Measurements from ENCODE around the gene PSMD2.

The PSMD2 gene

DNA sequence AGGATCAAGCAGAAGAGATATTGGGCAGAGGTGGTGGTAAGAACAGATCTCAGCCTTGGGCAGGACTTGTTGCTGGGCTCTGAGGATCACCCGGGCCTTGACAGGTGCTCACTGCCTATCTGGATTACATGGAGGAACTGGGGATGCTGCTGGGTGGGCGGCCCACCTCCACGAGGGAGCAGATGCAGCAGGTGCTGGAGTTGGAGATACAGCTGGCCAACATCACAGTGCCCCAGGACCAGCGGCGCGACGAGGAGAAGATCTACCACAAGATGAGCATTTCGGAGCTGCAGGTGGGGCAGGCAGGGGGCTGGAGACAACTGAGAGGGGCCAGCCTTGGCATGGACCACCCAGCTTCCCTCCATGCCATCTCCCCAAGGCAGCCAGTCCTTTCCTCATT, 15.4 kb upstream of the PSMD2 start:
- DNase-seq, result no peak

DNA sequence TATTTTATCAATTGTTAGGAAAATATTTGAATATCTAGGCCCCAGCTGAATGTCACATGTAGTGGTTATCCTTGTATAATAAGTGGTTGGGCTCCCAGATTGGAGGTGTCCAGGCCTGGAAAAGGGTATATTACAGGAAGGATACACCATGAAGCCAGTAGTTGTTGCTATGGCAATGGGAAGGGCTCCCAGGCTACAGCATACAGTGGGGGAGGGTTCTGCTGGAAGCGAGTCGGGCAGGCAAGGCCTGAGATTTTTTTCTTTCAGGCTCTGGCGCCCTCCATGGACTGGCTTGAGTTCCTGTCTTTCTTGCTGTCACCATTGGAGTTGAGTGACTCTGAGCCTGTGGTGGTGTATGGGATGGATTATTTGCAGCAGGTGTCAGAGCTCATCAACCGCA, 14.3 kb upstream of the PSMD2 start:
- peak; percentile 48 for DNase-seq

GRCh38 chr3:184289426-184289938, 9.6 kb upstream of the PSMD2 start:
- peak; percentile 79 for DNase-seq

DNA sequence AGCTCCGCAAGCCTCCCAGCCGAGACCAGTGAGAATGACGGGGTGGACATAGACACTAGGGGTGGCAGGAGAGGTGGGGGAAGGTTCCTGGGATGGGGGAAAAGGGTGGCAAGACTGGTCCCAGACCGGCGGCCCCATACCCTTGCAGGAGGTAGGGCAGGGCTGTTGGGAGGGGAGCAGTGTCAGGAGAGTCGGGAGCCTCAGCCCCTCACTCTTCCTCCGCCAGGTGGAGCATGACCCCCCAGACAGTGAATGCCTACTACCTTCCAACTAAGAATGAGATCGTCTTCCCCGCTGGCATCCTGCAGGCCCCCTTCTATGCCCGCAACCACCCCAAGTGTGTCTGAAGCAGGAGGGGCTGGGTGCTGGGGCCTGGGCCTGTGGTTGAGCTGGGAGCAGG, 8.7 kb upstream of the PSMD2 start:
- no peak for DNase-seq

DNA sequence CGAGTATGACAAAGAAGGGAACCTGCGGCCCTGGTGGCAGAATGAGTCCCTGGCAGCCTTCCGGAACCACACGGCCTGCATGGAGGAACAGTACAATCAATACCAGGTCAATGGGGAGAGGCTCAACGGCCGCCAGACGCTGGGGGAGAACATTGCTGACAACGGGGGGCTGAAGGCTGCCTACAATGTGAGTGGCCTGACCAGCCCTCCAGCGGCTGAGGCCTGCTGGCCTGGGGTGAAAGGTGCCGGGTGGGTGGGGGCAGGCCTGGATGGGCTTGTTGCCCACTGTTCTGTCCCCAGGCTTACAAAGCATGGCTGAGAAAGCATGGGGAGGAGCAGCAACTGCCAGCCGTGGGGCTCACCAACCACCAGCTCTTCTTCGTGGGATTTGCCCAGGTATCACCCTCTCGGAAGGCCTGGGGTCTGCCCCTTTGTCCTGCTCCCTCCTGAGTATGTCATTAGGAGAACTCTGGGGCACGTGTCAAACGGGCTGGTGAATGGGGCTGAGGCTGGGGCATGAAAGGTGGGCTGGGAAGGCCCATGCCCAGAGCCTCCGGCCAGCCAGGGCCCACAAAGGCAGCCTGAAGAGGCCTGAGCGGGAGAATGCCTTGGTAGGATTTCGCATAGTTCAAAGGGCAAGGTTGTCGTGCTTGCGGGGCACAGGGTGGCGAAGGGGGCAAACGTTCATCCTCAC, 7.8 kb upstream of the PSMD2 start:
- DNase-seq, result no peak

DNA sequence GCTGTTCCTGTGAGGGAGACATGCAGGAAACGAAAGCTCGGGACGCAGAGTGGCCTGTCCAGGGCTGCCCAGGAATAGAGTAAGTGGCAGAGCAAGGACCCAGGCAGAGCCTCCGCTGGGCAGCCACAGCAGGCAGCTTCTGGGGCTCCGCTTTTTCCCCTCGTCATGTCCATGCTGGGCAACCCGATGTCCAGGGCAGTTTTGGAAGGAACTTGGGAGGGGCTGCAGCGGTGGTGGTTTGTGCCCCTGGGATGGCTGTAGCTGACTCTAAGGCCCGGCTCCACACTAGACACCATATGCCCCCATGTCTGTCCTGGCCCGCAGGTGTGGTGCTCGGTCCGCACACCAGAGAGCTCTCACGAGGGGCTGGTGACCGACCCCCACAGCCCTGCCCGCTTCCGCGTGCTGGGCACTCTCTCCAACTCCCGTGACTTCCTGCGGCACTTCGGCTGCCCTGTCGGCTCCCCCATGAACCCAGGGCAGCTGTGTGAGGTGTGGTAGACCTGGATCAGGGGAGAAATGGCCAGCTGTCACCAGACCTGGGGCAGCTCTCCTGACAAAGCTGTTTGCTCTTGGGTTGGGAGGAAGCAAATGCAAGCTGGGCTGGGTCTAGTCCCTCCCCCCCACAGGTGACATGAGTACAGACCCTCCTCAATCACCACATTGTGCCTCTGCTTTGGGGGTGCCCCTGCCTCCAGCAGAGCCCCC, 7.1 kb upstream of the PSMD2 start:
- DNase-seq, result no peak

DNA sequence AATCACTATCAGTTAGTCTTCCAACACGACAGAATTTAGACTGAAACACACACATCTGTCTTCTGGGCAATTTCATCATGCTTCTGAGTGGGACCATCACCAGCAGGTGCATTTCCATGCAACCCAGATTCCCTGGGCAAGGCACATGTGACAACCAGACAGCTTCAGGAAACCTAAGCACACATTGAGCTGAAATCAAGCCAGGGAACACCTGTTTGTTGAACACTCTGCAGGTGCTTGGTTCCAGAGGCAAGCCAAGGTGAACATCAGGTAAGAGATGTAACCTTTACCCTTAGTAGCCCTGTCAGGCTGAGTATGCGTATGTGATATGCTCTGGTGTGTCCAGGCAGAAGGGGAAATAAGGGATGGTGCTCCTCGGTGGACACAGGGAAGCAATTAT, 3.3 kb upstream of the PSMD2 start:
- no peak for DNase-seq

GRCh38 chr3:184296616-184297015, 2.4 kb upstream of the PSMD2 start:
- DNase-seq, result no peak

- DNase-seq, result no peak
Measured at GRCh38 chr3:184299488-184300377, 692 bp downstream of the PSMD2 start.

DNA sequence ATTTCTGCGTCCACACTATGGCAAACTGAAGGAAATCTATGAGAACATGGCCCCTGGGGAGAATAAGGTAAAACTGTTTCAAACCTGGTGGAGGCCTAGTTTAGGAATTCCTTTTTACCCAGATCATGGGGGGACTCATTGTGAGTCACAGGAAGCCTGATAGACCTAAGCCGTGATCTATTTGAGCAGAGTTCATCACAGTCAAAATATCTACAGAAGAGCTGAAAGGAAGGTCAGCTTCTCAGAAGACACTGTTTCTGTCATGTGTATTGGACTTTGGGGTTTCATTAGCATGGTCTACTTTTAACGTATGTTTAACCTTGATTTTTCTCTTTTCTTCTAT, 1.3 kb downstream of the PSMD2 start:
- no peak for DNase-seq

DNA sequence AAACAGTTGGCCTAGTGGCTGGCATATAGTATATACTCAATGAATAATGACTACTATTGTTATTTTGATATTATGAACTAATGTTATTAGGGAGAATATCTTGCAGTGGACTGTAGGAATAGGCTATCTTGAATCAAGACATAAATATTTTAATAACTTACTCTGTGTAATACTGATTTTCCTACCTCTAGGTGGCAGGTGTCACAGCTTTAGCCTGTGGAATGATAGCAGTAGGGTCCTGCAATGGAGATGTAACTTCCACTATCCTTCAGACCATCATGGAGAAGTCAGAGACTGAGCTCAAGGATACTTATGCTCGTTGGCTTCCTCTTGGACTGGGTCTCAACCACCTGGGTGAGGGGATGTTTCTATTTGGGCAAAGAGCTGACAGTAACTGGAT, 6.5 kb downstream of the PSMD2 start:
- no peak for DNase-seq

DNA sequence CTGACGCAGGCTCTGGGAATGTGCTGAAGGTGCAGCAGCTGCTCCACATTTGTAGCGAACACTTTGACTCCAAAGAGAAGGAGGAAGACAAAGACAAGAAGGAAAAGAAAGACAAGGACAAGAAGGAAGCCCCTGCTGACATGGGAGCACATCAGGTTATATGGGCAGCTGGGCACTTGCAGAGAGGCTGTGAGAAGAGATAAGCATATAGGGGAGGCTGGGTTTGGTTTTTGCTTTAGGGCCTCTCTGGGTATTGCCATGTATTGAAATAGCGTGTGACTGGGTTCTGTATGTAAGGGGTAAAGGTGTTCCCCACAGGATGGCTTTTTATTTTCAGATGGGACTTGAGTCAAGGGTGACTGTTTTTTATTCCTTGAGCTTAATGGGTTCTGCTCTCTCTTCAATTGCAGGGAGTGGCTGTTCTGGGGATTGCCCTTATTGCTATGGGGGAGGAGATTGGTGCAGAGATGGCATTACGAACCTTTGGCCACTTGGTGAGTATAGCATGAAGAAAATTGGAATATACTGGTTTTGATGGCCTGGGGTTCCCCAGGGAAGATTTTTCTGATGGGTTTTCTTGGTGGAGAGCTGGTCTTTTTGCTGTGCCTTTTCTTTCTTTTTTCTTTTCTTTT, 7.4 kb downstream of the PSMD2 start:
- DNase-seq, result no peak

- DNase-seq, result no peak
Measured at GRCh38 chr3:184307915-184308314, 8.9 kb downstream of the PSMD2 start.

DNA sequence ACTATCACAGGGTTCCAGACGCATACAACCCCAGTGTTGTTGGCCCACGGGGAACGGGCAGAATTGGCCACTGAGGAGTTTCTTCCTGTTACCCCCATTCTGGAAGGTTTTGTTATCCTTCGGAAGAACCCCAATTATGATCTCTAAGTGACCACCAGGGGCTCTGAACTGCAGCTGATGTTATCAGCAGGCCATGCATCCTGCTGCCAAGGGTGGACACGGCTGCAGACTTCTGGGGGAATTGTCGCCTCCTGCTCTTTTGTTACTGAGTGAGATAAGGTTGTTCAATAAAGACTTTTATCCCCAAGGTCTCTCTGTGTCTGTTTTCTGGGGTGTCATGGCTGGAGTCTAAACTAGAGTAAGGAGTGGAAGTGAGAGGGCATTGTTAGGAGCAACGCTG, 9.7 kb downstream of the PSMD2 start:
- no peak for DNase-seq

GRCh38 chr3:184311633-184312032, 12.6 kb downstream of the PSMD2 start:
- DNase-seq, result no peak

- DNase-seq, result peak; percentile 95
Measured at GRCh38 chr3:184314363-184314699, 15.3 kb downstream of the PSMD2 start, which contains the start of gene EIF4G1. TSS of gene EIF4G1 (plus strand) at chr3:184314606. CDS start at chr3:184315797, 1,191 bp downstream.

DNA sequence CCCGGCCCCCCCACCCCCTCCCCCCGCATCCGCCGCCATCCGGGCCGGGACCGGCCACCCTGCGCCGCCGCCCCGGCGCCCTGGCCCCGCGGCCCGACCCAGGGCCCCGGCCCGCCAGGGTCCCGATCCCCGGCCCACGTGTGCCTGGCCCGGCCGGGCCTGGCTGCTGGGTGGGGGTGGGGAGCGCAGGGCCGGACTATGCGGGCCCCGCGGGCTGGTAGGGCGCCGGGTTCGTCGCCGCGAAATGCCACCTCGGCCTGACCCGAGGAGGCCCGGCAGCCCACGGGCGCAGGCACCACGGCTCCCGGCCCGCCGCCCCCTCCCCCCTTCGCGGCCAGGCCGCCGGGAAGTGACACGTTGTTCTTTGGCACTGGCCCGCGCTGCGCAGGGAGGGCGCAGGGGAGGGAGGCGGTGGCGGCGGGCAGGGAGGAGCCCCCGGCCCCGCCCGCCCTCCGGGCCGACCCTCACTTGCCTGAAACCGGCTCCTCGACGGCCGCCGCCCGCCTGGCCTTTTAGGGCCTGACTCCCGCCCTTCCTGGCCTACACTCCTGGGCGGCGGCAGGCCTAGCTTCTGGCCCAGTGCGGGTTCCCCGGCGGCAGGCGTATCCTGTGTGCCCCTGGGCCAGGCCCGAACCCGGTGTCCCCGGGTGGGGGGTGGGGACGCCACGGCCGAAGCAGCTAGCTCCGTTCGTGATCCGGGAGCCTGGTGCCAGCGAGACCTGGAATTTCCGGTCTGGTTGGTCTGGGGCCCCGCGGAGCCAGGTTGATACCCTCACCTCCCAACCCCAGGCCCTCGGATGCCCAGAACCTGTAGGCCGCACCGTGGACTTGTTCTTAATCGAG, 15.9 kb downstream of the PSMD2 start:
- peak; percentile 65 for DNase-seq

DNA sequence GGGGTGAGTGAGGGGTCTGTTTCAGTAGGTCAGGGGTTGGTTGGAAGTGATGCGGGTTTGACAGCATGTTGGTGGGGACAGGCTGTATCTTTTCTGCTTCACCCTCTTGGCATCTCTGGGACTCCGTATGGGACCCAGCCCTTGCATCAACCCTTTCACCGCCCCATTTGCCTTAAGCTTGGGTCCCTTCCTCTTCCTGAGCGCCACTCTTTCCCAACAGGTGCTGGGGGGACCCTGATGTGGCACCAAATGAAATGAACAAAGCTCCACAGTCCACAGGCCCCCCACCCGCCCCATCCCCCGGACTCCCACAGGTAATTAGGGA, 16.5 kb downstream of the PSMD2 start:
- DNase-seq, result no peak

DNA sequence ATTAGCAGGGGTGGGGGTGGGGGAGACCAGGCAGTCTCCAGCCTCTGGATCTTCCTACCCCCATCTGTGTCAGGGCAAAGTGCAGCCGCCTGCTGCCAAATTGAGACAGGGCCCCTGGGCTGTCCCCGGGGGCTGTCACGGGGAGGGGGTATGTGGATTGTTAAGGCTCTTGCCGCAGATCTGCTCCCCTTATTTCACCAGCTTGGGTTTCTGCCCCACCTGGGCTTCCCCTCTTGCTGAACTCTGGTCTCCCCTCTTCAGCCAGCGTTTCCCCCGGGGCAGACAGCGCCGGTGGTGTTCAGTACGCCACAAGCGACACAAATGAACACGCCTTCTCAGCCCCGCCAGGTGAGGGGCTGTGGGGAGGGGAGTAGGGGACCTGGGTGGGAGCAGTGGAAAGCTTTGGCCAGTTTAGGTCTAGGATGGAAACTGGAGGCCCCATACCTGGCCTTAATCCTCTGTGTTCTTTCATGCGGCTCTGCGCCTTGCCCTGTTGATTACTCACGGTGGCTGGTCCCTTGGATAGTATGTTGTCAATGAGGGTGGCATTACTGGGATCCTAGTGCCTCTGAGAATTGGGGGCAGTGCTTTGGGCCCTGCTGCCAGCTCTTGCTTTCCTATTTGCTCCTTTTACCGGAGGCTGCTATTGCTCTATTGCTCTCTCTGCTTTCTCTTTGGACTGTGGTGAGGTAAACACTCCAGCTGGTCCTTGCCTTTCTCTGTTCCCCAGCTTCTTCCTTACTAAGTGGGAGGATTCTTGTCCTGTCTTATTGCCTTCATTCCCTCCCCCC, 17.0 kb downstream of the PSMD2 start:
- DNase-seq, result no peak

- DNase-seq, result no peak
Measured at GRCh38 chr3:184316792-184317191, 17.8 kb downstream of the PSMD2 start.

- DNase-seq, result no peak
Measured at GRCh38 chr3:184317201-184317600, 18.2 kb downstream of the PSMD2 start.

DNA sequence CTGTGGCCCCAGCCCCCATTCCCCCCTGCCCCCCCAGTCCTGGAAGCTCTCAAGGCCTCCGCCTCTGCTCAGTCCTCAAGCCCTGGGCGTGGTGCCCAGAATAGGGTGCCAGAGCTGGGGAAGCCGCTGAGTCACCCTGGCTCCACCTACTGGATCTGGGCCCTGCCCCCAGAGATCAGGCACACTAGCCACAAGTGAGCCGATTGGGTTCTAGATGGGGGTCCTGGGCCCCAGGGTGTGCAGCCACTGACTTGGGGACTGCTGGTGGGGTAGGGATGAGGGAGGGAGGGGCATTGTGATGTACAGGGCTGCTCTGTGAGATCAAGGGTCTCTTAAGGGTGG, 21.0 kb downstream of the PSMD2 start:
- DNase-seq, result peak; percentile 72

Measured in stimulated activated CD4-positive, alpha-beta T cell treated with anti-CD3 and anti-CD28 coated beads, Interleukin-15, amount 100 ng/mL, for 24 hours (primary cell).